Trophoblast cell (in vitro differentiated cells and primary cell): Measurements from ENCODE around the gene SEPTIN12.

Source experiments
- DNase-seq, 2 donors: peaks; one replicate each; pipeline ENCODE4 v3.0.0-alpha.2; 2016
- H2AFZ ChIP-seq: 2 replicates; pipeline ENCODE4 v1.6.1; 2013; ENCODE audit warnings: low read length, moderate library complexity, mild to moderate bottlenecking; ENCODE audit not compliant: insufficient read depth, poor library complexity
- H2AK5ac ChIP-seq: 2 replicates; pipeline ENCODE4 v1.6.1; 2013; ENCODE audit warnings: mild to moderate bottlenecking, low read length
- H2BK120ac ChIP-seq: 2 replicates; pipeline ENCODE4 v1.6.1; 2013; ENCODE audit warnings: low read length, mild to moderate bottlenecking, moderate library complexity; ENCODE audit not compliant: insufficient read depth, poor library complexity
- H2BK12ac ChIP-seq: 2 replicates; pipeline ENCODE4 v1.6.1; 2013; ENCODE audit warnings: mild to moderate bottlenecking, low read length, moderate library complexity
- H2BK5ac ChIP-seq: 2 replicates; pipeline ENCODE4 v1.6.1; 2013; ENCODE audit warnings: low read length, low read depth, moderate library complexity, mild to moderate bottlenecking; ENCODE audit not compliant: poor library complexity
- H3K14ac ChIP-seq: 2 replicates; pipeline ENCODE4 v1.6.1; 2013; ENCODE audit warnings: mild to moderate bottlenecking, low read length
- H3K18ac ChIP-seq: 2 replicates; pipeline ENCODE4 v1.6.1; 2013; ENCODE audit warnings: mild to moderate bottlenecking, low read length
- H3K23ac ChIP-seq: 2 replicates; pipeline ENCODE4 v1.6.1; 2013; ENCODE audit warnings: low read length
- H3K27ac ChIP-seq: 2 replicates; pipeline ENCODE4 v1.5.1; 2013; ENCODE audit warnings: low read depth, mild to moderate bottlenecking, inconsistent platforms, low read length, moderate library complexity
- H3K27me3 ChIP-seq: 2 replicates; pipeline ENCODE4 v1.6.1; 2013; ENCODE audit warnings: inconsistent platforms, mild to moderate bottlenecking, low read length, moderate library complexity; ENCODE audit not compliant: insufficient read depth
- H3K36me3 ChIP-seq, 2 experiments: 1 replicate in 1 of 2; 2 replicates in 1 of 2; pipeline ENCODE4 v1.6.1; 2013; ENCODE audit warnings: low read length in 2 of 2, mild to moderate bottlenecking in 2 of 2, moderate library complexity in 1 of 2; ENCODE audit not compliant: insufficient read depth in 2 of 2, control insufficient read depth in 1 of 2
- H3K4ac ChIP-seq: 2 replicates; pipeline ENCODE4 v1.6.1; 2013; ENCODE audit warnings: low read depth, mild to moderate bottlenecking, low read length, moderate library complexity
- H3K4me1 ChIP-seq, 2 experiments: 1 replicate in 1 of 2; 2 replicates in 1 of 2; pipeline ENCODE4 v1.6.1; 2013; ENCODE audit warnings: low read length in 2 of 2, mild to moderate bottlenecking in 2 of 2, moderate library complexity in 1 of 2; ENCODE audit not compliant: insufficient read depth in 2 of 2, control insufficient read depth in 1 of 2
- H3K4me2 ChIP-seq: 2 replicates; pipeline ENCODE4 v1.6.1; 2013; ENCODE audit warnings: inconsistent platforms, mild to moderate bottlenecking, low read length, moderate library complexity
- H3K4me3 ChIP-seq: 2 replicates; pipeline ENCODE4 v1.5.1; 2013; ENCODE audit warnings: mild to moderate bottlenecking, low read depth, low read length, inconsistent platforms
- H3K79me1 ChIP-seq: one replicate; pipeline ENCODE4 v1.6.1; 2013; ENCODE audit warnings: low read length
- H3K79me2 ChIP-seq: 2 replicates; pipeline ENCODE4 v1.6.1; 2013; ENCODE audit warnings: low read length, mild to moderate bottlenecking; ENCODE audit not compliant: control insufficient read depth, insufficient read depth, poor library complexity
- H3K9ac ChIP-seq: 2 replicates; pipeline ENCODE4 v1.6.1; 2013; ENCODE audit warnings: mild to moderate bottlenecking, low read length
- H3K9me3 ChIP-seq: 2 replicates; pipeline ENCODE4 v1.6.1; 2013; ENCODE audit warnings: low read depth, mild to moderate bottlenecking, control low read depth, inconsistent platforms, low read length; ENCODE audit not compliant: insufficient read depth
- H4K12ac ChIP-seq: 2 replicates; pipeline ENCODE4 v1.6.1; 2013; ENCODE audit warnings: low read depth, mild to moderate bottlenecking, low read length, moderate library complexity
- H4K8ac ChIP-seq: 2 replicates; pipeline ENCODE4 v1.6.1; 2013; ENCODE audit warnings: low read depth, mild to moderate bottlenecking, low read length, moderate library complexity
- H4K91ac ChIP-seq: one replicate; pipeline ENCODE4 v1.6.1; 2013; ENCODE audit warnings: low read depth, mild to moderate bottlenecking, low read length, moderate library complexity
- WGBS: extraction: QIAGEN DNeasy Blood & Tissue Kit; methylation state at CpG from one replicate; pipeline ENCODE4 v1.1.7; 2013; ENCODE audit warnings: missing lambda C conversion rate; ENCODE audit not compliant: insufficient read length, insufficient coverage; ENCODE audit errors: extremely low coverage; 5-methylcytosine and 5-hydroxymethylcytosine counted together

The SEPTIN12 gene

GRCh38 chr16:4750896-4751295 lies 37.2 kb downstream of the SEPTIN12 start:
- H3K27me3 ChIP-seq, result no peaks in the 10 kb centered on the region
- H3K36me3 ChIP-seq, result peaks cover 49 to 55% of the 10 kb centered on the region in 2 experiments
- H3K27ac ChIP-seq, result no peak overlapping the region
- WGBS, result no CpG with 5 or more reads among the region's 8 CpGs
- DNase-seq, result no peak
- no peak overlapping the region for H3K9ac ChIP-seq
- no peak overlapping the region for H3K18ac ChIP-seq
- H3K9me3 ChIP-seq, result peaks cover 6% of the 10 kb centered on the region
- no peaks in the 10 kb centered on the region for H3K4me1 ChIP-seq
- H2BK5ac ChIP-seq, result no peak overlapping the region
- H2AFZ ChIP-seq, result no peak overlapping the region
- no peaks in the 10 kb centered on the region for H3K79me1 ChIP-seq
- no peak overlapping the region for H3K14ac ChIP-seq
- H3K4me2 ChIP-seq, result no peak overlapping the region
- no peak overlapping the region for H2BK120ac ChIP-seq
- no peaks in the 10 kb centered on the region for H3K79me2 ChIP-seq
- H2AK5ac ChIP-seq, result no peak overlapping the region
- H4K91ac ChIP-seq, result no peak overlapping the region
- H3K23ac ChIP-seq, result no peak overlapping the region
- H2BK12ac ChIP-seq, result no peak overlapping the region
- H3K4me3 ChIP-seq, result no peak overlapping the region
- no peak overlapping the region for H4K8ac ChIP-seq
- no peak overlapping the region for H3K4ac ChIP-seq
- no peak overlapping the region for H4K12ac ChIP-seq

GRCh38 chr16:4749700-4750257 lies 38.4 kb downstream of the SEPTIN12 start:
- Histone ChIP-seq H3K4ac (no peak overlapping the region), H4K91ac (no peak overlapping the region), H4K8ac (no peak overlapping the region), H3K23ac (no peak overlapping the region), H3K9ac (no peak overlapping the region), H2AFZ (no peak overlapping the region), H3K9me3 (peaks cover 4% of the 10 kb centered on the region), H3K4me1 (no peaks in the 10 kb centered on the region), H3K79me2 (no peaks in the 10 kb centered on the region), H3K79me1 (no peaks in the 10 kb centered on the region), H3K27me3 (no peaks in the 10 kb centered on the region), H3K18ac (no peak overlapping the region), H4K12ac (no peak overlapping the region), H3K14ac (no peak overlapping the region), H2BK12ac (no peak overlapping the region), H2BK5ac (no peak overlapping the region), H3K4me3 (no peak overlapping the region), H2AK5ac (no peak overlapping the region), H3K27ac (no peak overlapping the region), H3K4me2 (no peak overlapping the region), H3K36me3 (peaks cover 42 to 49% of the 10 kb centered on the region in 2 experiments), H2BK120ac (no peak overlapping the region)
- WGBS, result no CpG with 5 or more reads among the region's 10 CpGs
- no peak for DNase-seq

GRCh38 chr16:4748682-4749411 lies 39.3 kb downstream of the SEPTIN12 start:
- Histone ChIP-seq H3K27me3 (no peaks in the 10 kb centered on the region), H3K4me3 (no peak overlapping the region), H4K91ac (no peak overlapping the region), H3K4me2 (no peak overlapping the region), H2BK12ac (no peak overlapping the region), H3K23ac (no peak overlapping the region), H2AFZ (no peak overlapping the region), H3K27ac (no peak overlapping the region), H3K4ac (no peak overlapping the region), H3K79me2 (no peaks in the 10 kb centered on the region), H3K14ac (no peak overlapping the region), H4K8ac (no peak overlapping the region), H4K12ac (no peak overlapping the region), H3K18ac (no peak overlapping the region), H3K36me3 (peaks cover 36 to 44% of the 10 kb centered on the region in 2 experiments), H3K79me1 (no peaks in the 10 kb centered on the region), H3K9me3 (peaks cover 2% of the 10 kb centered on the region), H2BK120ac (no peak overlapping the region), H3K4me1 (no peaks in the 10 kb centered on the region), H2AK5ac (no peak overlapping the region), H2BK5ac (no peak overlapping the region), H3K9ac (no peak overlapping the region)
- WGBS, result no CpG with 5 or more reads among the region's 16 CpGs
- DNase-seq, result no peak

GRCh38 chr16:4747906-4748681 lies 40.1 kb downstream of the SEPTIN12 start:
- Histone ChIP-seq H4K8ac (no peak overlapping the region), H3K4ac (no peak overlapping the region), H3K36me3 (peaks cover 29 to 37% of the 10 kb centered on the region in 2 experiments), H3K9ac (no peak overlapping the region), H4K91ac (no peak overlapping the region), H3K27ac (no peak overlapping the region), H3K79me2 (no peaks in the 10 kb centered on the region), H2AK5ac (no peak overlapping the region), H3K23ac (no peak overlapping the region), H3K4me1 (no peaks in the 10 kb centered on the region), H2BK5ac (no peak overlapping the region), H3K4me3 (no peak overlapping the region), H2AFZ (no peak overlapping the region), H3K18ac (no peak overlapping the region), H2BK12ac (no peak overlapping the region), H3K14ac (no peak overlapping the region), H4K12ac (no peak overlapping the region), H3K4me2 (no peak overlapping the region), H3K27me3 (no peaks in the 10 kb centered on the region), H3K9me3 (peaks cover 2% of the 10 kb centered on the region), H2BK120ac (no peak overlapping the region), H3K79me1 (no peaks in the 10 kb centered on the region)
- no CpG with 5 or more reads among the region's 14 CpGs for WGBS
- DNase-seq, result no peak
